Thyroid gland (tissue), 4 donors: Measurements from ENCODE around the gene VAMP2.

Experiments used
- POLR2A ChIP-seq, 2 donors: fragments of 450-650 bp; IDR thresholded peaks; one replicate each; pipeline ENCODE4 v1.6.1; 2017; ENCODE audit warnings: antibody characterized with exemption in 2 of 2, mild to moderate bottlenecking in 2 of 2, moderate library complexity in 1 of 2
- TF ChIP-seq, protein P1 (sequence below), 6 experiments: fragments of 200-600 bp in 3 of 6; fragments of 450-650 bp in 3 of 6; sonication (generic) in 3 of 6; IDR thresholded peaks; one replicate each; pipeline ENCODE4 v1.5.1; 2016 to 2019; ENCODE audit warnings: antibody characterized with exemption in 6 of 6, mild to moderate bottlenecking in 2 of 6, inconsistent platforms in 1 of 6, moderate library complexity in 1 of 6

DNA sequence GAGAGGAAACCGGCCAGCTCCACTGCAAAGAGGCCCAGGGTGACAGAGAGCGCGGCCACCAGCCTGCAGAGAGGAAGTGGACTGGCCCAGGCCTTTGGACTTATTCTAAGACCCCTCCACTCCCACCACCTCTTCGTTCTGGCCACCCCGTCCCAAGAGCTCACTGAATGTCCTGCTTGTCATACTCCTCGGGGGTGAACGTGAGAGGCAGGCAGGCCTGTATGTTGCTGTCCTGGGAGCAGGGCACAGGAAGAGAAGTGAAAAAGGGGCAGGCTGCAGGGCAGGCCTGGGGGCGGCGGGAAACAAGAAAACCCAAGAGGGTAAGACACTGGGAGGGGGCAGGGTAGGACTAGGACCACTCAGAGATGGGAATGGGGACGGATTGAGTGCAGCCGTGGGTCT is 13.0 kb upstream of the VAMP2 start:
- TF ChIP-seq, protein P1, sequence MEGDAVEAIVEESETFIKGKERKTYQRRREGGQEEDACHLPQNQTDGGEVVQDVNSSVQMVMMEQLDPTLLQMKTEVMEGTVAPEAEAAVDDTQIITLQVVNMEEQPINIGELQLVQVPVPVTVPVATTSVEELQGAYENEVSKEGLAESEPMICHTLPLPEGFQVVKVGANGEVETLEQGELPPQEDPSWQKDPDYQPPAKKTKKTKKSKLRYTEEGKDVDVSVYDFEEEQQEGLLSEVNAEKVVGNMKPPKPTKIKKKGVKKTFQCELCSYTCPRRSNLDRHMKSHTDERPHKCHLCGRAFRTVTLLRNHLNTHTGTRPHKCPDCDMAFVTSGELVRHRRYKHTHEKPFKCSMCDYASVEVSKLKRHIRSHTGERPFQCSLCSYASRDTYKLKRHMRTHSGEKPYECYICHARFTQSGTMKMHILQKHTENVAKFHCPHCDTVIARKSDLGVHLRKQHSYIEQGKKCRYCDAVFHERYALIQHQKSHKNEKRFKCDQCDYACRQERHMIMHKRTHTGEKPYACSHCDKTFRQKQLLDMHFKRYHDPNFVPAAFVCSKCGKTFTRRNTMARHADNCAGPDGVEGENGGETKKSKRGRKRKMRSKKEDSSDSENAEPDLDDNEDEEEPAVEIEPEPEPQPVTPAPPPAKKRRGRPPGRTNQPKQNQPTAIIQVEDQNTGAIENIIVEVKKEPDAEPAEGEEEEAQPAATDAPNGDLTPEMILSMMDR (IDR thresholded peaks at IDR 0.05): no peak
- TF ChIP-seq POLR2A (IDR thresholded peaks at IDR 0.05): no peak
